Measurements from ENCODE around the gene USP49. TPM values are rescaled to one million over a fixed set of nuclear protein-coding genes. Genes with fewer than 3 reads are reported as not detected.

USP49 gene
- total RNA-seq, 1 donor from 2014 or later, result 2.4 TPM

GRCh38 chr6:41836022-41836659, 59.0 kb downstream of the USP49 start:
- Histone ChIP-seq H3K27me3 (ENCODE audit: control insufficient read depth, insufficient read depth, low read length) (no peaks in the 10 kb centered on the region), H3K36me3 (ENCODE audit: control insufficient read depth, insufficient read depth, low read length) (no peaks in the 10 kb centered on the region), H3K4me3 (ENCODE audit: low read depth, low read length) (no peak overlapping the region)
- TF ChIP-seq CTCF (IDR thresholded peaks at IDR 0.05; ENCODE audit: insufficient read depth, low read length, poor library complexity, severe bottlenecking), result no peak
- no peak for DNase-seq (ENCODE audit: low read depth)

- H3K27me3 ChIP-seq (ENCODE audit: control insufficient read depth, insufficient read depth, low read length), result no peaks in the 10 kb centered on the region
- no peak for DNase-seq (ENCODE audit: low read depth)
- no peak for TF ChIP-seq CTCF (IDR thresholded peaks at IDR 0.05; ENCODE audit: insufficient read depth, low read length, poor library complexity, severe bottlenecking)
- no peak overlapping the region for H3K4me3 ChIP-seq (ENCODE audit: low read depth, low read length)
- no peaks in the 10 kb centered on the region for H3K36me3 ChIP-seq (ENCODE audit: control insufficient read depth, insufficient read depth, low read length)
Observed at GRCh38 chr6:41832263-41832662, 62.9 kb downstream of the USP49 start.

DNA sequence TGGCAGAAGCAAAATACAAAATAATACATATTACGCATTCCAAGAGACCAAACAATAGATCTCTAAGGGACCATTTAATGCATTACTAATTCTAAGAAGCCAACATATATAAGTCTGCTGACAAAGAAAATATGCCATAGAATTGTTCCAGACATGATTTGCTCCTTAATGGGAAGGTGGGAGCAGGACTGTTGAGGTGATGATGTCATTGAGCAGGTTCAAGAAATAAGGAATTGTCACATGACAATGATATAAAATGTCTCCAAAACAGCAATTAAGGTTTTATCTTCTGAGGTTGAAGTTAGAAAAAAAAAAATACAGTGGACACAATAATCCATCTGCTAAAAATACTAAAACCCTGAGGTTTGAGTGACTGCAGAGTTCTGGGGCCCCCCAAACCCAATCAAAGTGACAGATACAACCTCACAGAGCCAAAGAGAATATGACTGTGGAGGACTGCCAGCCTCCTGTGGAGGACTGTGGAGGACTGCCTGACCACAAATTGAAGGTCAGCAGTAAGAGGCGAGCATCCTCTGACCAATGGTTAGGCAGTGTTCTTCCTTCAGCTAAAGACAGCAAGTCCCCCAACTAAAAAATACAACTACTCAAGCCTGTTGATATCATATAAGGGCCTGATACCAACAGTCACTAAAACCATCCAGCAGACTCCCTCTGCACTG, 68.7 kb downstream of the USP49 start:
- TF ChIP-seq CTCF (IDR thresholded peaks at IDR 0.05; ENCODE audit: insufficient read depth, low read length, poor library complexity, severe bottlenecking), result no peak
- no peak overlapping the region for H3K4me3 ChIP-seq (ENCODE audit: low read depth, low read length)
- no peaks in the 10 kb centered on the region for H3K27me3 ChIP-seq (ENCODE audit: control insufficient read depth, insufficient read depth, low read length)
- no peaks in the 10 kb centered on the region for H3K36me3 ChIP-seq (ENCODE audit: control insufficient read depth, insufficient read depth, low read length)
- DNase-seq (ENCODE audit: low read depth), result no peak

DNA sequence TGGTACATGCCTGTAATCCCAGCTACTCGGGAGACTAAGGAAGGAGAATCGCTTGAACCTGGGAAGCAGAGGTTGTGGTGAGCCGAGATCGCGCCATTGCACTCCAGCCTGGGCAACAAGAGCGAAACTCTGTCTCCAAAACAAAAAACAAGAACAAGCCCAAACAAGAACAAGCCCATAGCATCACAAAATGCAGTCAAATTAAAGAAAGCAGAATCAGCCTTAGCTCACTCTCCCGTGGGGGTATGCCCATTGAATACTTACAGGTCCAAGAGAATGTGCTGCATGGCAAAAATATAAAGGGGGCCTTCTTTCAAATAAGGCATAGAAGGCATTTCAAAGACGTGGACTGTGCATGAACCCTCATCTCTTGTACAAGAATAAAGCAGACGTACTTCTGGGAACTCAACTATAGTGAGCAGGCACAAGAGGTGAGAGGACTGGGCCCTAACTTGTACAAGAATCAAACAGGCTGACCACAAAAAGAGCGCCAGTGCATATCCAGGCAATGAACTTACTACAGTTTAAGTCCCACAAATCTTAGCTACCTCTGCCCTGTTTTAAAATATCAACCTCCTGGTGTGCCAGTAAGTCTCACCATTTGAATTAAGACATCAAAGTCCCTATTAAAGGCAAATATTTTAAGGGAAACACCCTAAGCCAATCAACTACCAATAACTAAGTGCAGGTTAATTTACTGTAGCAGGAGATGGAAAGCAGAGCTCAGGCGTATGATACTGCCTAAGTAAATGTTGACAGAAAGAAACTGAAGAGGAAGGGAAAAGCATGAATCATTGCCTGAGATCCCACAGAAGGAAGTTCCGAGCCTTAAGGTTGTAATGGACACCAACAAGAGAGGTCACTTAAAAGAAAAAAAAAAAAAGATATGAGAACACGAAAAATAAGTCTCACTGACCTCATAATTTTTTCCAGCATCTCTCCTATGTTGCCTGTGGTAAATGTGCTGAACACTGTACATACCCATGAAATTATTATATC, 70.3 kb downstream of the USP49 start:
- Histone ChIP-seq H3K36me3 (ENCODE audit: control insufficient read depth, insufficient read depth, low read length) (no peaks in the 10 kb centered on the region), H3K27me3 (ENCODE audit: control insufficient read depth, insufficient read depth, low read length) (no peaks in the 10 kb centered on the region), H3K4me3 (ENCODE audit: low read depth, low read length) (no peak overlapping the region)
- DNase-seq (ENCODE audit: low read depth), result peak; percentile 18
- no peak for TF ChIP-seq CTCF (IDR thresholded peaks at IDR 0.05; ENCODE audit: insufficient read depth, low read length, poor library complexity, severe bottlenecking)

- Histone ChIP-seq H3K36me3 (ENCODE audit: control insufficient read depth, insufficient read depth, low read length) (no peaks in the 10 kb centered on the region), H3K4me3 (ENCODE audit: low read depth, low read length) (no peak overlapping the region), H3K27me3 (ENCODE audit: control insufficient read depth, insufficient read depth, low read length) (no peaks in the 10 kb centered on the region)
- TF ChIP-seq CTCF (IDR thresholded peaks at IDR 0.05; ENCODE audit: insufficient read depth, low read length, poor library complexity, severe bottlenecking), result no peak
- DNase-seq (ENCODE audit: low read depth), result no peak
Observed at GRCh38 chr6:41823178-41823577, 72.0 kb downstream of the USP49 start.

All from kidney epithelial cell (primary cell).